PFSK-1 (cell line): ENCODE results near the gene SDHAF2.

Source experiments
- FOXP2 ChIP-seq: optimal IDR thresholded peaks from 2 replicates; pipeline ENCODE3; 2011; ENCODE audit warnings: borderline replicate concordance, control low read depth, inconsistent platforms; ENCODE audit not compliant: insufficient read depth; ENCODE audit errors: extremely low read length, extremely low read depth
- POLR2AphosphoS5 ChIP-seq: IDR thresholded peaks from 2 replicates; pipeline ENCODE4 v1.6.1; 2012; ENCODE audit warnings: low read depth, mild to moderate bottlenecking, control low read depth, low read length, moderate library complexity
- SIN3A ChIP-seq: IDR thresholded peaks from 2 replicates; pipeline ENCODE4 v1.6.1; 2012; ENCODE audit warnings: mild to moderate bottlenecking, low read length, moderate library complexity, borderline replicate concordance; ENCODE audit not compliant: insufficient read depth
- TAF1 ChIP-seq: IDR thresholded peaks from 2 replicates; pipeline ENCODE4 v1.6.1; 2012; ENCODE audit warnings: low read length, control low read depth, borderline replicate concordance; ENCODE audit not compliant: insufficient read depth
- TF ChIP-seq, protein P1 (sequence below), 2 experiments: IDR thresholded peaks; 2 replicates each; pipeline versions ENCODE4 v1.6.1 to v1.8.0; 2011 to 2012; ENCODE audit warnings: low read depth in 2 of 2, low read length in 2 of 2, control low read depth in 1 of 2, inconsistent platforms in 1 of 2, mild to moderate bottlenecking in 1 of 2, moderate library complexity in 1 of 2; ENCODE audit not compliant: insufficient read depth in 1 of 2

Gene SDHAF2

DNA sequence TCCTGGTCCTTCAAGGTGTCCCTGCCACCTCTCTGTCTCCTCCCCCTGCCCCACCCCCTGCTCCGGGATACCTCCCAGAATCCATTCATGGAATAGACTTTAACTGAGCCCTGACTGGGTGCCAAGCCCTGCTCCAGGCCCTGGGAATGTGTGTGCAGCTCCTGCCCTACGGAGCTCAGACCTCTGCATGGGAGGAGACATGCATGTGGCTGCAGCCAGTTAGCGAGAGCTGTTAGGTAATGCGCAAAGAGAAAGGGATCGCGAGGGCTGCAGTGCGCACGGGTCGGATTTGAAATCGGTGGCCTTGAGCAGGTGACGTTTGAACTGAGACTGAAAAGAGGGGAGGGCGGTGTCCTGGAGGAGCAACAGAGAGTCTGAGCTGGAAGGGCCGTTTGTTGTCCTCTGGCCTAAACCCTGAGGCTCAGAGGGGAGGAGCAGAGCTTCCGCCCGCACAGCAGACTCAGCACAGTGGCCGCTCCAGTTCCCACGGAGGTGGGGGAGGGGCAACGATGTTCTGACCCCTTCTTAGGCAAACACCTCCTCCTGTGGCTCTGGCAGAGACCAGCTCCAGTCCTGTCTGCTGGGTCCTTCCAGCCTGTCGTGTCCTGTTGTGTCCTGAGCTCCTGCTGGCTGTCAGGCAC lies 58.8 kb downstream of the SDHAF2 start:
- TF ChIP-seq TAF1, result no peak
- TF ChIP-seq, protein P1, sequence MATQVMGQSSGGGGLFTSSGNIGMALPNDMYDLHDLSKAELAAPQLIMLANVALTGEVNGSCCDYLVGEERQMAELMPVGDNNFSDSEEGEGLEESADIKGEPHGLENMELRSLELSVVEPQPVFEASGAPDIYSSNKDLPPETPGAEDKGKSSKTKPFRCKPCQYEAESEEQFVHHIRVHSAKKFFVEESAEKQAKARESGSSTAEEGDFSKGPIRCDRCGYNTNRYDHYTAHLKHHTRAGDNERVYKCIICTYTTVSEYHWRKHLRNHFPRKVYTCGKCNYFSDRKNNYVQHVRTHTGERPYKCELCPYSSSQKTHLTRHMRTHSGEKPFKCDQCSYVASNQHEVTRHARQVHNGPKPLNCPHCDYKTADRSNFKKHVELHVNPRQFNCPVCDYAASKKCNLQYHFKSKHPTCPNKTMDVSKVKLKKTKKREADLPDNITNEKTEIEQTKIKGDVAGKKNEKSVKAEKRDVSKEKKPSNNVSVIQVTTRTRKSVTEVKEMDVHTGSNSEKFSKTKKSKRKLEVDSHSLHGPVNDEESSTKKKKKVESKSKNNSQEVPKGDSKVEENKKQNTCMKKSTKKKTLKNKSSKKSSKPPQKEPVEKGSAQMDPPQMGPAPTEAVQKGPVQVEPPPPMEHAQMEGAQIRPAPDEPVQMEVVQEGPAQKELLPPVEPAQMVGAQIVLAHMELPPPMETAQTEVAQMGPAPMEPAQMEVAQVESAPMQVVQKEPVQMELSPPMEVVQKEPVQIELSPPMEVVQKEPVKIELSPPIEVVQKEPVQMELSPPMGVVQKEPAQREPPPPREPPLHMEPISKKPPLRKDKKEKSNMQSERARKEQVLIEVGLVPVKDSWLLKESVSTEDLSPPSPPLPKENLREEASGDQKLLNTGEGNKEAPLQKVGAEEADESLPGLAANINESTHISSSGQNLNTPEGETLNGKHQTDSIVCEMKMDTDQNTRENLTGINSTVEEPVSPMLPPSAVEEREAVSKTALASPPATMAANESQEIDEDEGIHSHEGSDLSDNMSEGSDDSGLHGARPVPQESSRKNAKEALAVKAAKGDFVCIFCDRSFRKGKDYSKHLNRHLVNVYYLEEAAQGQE (IDR thresholded peaks at IDR 0.05; ENCODE audit: insufficient read depth in 1 of 2, low read depth in 2 of 2, low read length in 2 of 2), result peak in 1 of 2 experiments; percentile 49; a peak in 2 of 4 replicates
- TF ChIP-seq SIN3A, result no peak; the same call in 1 of the 2 replicates
- peak; percentile 90 for TF ChIP-seq FOXP2
- peak; percentile 85 for TF ChIP-seq POLR2AphosphoS5

DNA sequence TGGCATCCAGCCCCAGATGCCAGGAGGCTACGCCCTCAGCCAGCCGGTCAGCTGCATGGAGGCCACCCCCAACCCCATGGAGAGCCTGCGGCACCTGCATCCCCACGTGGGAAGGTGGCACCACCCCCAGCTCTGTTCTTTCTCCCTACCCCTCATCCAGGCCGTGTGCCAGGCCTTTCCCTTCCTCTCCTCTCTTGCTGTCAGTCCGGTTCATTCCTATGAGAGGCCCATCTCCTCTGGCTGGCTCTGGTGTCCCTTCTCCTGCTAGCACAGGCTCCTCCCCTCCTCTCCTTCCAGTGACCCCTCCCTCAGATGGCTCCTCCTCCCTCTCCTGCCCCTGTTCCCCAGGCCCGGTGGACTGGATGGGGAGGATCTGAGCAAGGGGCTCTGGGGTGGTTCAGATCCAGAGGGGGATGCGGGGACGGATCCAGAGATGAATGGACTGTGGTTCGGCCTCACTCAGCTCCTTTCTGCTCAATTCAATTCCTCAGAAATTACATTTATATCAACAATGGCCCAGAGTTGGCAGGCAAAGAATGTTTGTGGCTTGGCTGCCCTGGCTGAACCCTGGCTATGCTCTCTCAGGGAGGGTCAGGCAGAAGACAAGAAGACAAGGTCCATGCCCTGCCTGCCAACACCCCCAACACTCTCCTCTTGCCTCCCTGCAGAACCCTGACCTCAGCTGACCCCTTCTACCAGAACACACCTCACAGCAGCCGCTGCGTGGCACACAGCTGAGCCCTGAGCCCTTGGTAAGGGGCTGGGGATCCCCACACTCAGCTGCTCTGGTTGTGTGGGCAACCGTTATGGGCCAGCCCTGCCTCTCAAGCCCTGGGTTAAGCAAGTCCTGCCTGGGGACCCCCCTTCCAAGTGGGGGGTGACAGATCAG lies 60.2 kb downstream of the SDHAF2 start:
- TF ChIP-seq POLR2AphosphoS5 (peak; percentile 65; the same call in 1 of the 2 replicates), FOXP2 (no peak), SIN3A (no peak)

DNA sequence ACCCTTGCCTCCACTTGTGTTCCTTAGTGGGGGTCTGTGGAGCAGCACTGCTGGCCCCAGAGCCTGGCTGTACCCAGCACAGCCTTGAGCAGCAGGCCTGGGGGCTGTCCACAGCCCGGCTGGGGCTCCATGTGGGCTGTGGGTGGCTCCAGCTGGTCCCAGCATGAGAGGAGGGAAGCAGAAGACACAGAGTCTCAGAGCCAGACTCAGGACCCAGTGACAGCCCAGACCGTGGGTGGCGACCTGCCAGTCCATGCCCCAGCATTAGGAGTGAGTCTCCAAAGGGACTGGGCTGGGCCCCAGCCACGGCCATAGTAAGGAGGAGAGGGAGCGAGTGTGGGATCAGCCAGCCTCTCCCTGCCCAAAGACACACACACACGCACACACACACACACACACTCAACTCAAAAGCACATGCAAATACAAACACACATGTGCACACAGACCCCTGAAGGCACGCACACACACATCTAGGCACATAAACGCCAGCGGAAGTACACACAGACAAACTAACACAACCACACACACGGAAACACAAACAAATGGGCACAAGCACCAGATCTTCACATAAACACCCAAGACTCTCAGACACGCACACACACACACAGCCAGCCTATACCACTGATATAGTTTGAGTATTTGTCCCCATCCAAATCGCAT lies 61.9 kb downstream of the SDHAF2 start:
- TF ChIP-seq TAF1 (no peak), FOXP2 (no peak), POLR2AphosphoS5 (no peak), SIN3A (no peak)
- TF ChIP-seq, protein P1 (IDR thresholded peaks at IDR 0.05; ENCODE audit: insufficient read depth in 1 of 2, low read depth in 2 of 2, low read length in 2 of 2), result no peak

DNA sequence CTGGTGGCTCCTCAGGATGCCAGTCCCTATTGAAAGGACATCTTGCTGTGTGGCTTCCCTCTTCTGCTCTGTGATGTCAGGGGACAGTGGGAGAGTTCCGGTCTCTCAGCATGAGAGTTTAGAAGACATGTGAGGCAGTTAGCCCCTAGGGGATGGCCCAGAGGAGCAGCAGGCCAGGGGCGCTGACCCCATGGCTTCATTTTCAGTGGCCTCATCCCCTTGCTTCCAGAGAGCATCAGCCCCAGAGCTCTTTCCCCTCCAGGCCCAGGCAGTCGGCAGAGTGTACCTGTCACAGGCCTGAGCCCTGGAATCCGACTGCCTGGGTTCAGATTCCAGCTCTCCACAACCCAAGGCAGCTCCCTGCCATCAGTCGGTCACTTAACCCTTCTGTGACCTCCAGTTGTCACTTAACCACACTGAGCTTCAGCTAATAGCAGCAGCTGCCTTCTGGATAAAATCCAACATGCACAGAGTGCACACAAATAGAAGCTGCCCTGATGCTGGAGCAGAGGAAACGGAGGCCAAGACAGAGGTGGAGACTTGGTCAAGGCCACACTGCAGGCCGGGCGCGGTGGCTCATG lies 64.5 kb downstream of the SDHAF2 start:
- TF ChIP-seq SIN3A, result no peak
- TF ChIP-seq, protein P1 (IDR thresholded peaks at IDR 0.05; ENCODE audit: insufficient read depth in 1 of 2, low read depth in 2 of 2, low read length in 2 of 2), result no peak
- no peak for TF ChIP-seq TAF1
- no peak for TF ChIP-seq POLR2AphosphoS5
- no peak for TF ChIP-seq FOXP2
